ENCODE data around the gene LACC1. TPM values are rescaled to one million over a fixed set of nuclear protein-coding genes. Genes with fewer than 3 reads are reported as not detected.

Gene LACC1
- total and polyA plus RNA-seq, 2 of the 13 experiments (the other 11 are each of a cell fraction or from before 2014, with no cell fraction given) = 0.92 to 1.7 TPM

DNA sequence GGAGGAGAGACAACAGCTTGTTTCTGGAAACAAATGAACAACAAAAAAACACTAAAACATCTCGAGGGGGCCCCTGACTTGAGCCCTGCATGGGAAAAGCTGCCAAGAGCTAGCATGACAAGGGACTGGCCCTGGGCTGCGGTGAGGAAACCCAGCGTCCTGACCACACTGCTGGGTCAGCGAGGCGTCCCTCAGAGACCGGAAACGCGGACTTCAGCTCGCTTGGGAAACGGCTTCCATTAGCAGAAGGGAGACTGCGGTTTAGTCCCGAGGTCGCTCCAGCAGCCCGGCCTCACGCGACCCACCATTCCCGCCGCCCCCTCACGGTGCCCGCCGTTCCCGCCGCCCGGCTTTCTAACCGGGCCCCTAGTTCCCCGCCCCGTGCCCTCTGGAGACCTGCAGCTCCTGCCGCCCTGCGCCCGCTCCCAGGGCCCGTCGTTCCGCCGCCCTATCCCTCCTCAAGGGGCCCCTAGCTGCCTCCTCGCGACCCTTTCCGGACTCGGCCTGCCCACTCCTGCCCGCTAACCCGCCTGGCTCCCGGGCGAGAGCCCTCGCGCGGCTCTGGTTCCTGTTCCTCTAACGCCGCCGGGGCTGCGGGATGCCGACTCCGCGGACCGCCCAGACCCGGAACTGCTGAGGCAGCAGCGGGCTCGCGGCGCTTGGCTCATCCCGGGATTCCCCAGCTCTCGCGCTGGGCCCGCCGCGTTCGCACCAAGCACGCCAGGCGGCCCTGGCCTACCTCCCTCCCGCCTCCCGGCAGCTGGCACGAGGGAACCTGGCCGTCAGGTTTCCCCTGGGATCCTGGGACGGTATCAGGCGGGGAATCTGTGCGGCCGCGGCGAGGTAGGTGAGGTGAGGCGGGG is 581 bp upstream of the LACC1 start, which contains the start of gene CCDC122 (continued):
- TF ChIP-seq MXI1 (IDR thresholded peaks at IDR 0.05; ENCODE audit: borderline replicate concordance, low read depth, low read length) (no peak), BHLHE40 (IDR thresholded peaks at IDR 0.05; ENCODE audit: low read length) (peak; percentile 26; the same call in 1 of the 2 replicates), CC2D1A (CRISPR knock-in tag; IDR thresholded peaks at IDR 0.05) (no peak), FLYWCH1 (CRISPR knock-in tag; IDR thresholded peaks at IDR 0.05) (no peak), IKZF4 (CRISPR knock-in tag; IDR thresholded peaks at IDR 0.05; ENCODE audit: borderline replicate concordance, low read depth, not compliant biosample characterization) (peak; percentile 85), ZNF326 (CRISPR knock-in tag; IDR thresholded peaks at IDR 0.05; ENCODE audit: borderline replicate concordance) (no peak), PRPF4 (IDR thresholded peaks at IDR 0.05; ENCODE audit: low read depth, low read length, poor library complexity, severe bottlenecking) (no peak), ZBTB38 (CRISPR knock-in tag; IDR thresholded peaks at IDR 0.05) (no peak), DNMT3B (CRISPR knock-in tag; conservative IDR thresholded peaks at IDR 0.05) (no peak), TEAD2 (CRISPR knock-in tag; IDR thresholded peaks at IDR 0.05) (peak; percentile 96), SP2 (CRISPR knock-in tag; IDR thresholded peaks at IDR 0.05) (peak; percentile 22; the same call in 1 of the 2 replicates), PHF8 (CRISPR knock-in tag; IDR thresholded peaks at IDR 0.05) (peak; percentile 90), JARID2 (CRISPR knock-in tag; IDR thresholded peaks at IDR 0.05; ENCODE audit: insufficient replicate concordance) (peak; percentile 88), MYNN (CRISPR knock-in tag; IDR thresholded peaks at IDR 0.05; ENCODE audit: low read depth) (no peak), ZNF879 (CRISPR knock-in tag; IDR thresholded peaks at IDR 0.05) (peak; percentile 90; the same call in 1 of the 2 replicates), ZNF501 (CRISPR knock-in tag; IDR thresholded peaks at IDR 0.05) (peak; percentile 80), ZBTB21 (CRISPR knock-in tag; IDR thresholded peaks at IDR 0.05) (no peak), AHR (CRISPR knock-in tag; IDR thresholded peaks at IDR 0.05) (no peak; the same call in 1 of the 2 replicates), MTF2 (CRISPR knock-in tag; IDR thresholded peaks at IDR 0.05; ENCODE audit: borderline replicate concordance) (peak; percentile 65; the same call in 1 of the 2 replicates), ZZZ3 (CRISPR knock-in tag; IDR thresholded peaks at IDR 0.05; ENCODE audit: borderline replicate concordance) (no peak), RBFOX2 (IDR thresholded peaks at IDR 0.05; ENCODE audit: low read depth, low read length) (peak; percentile 95), ATAD3A (CRISPR knock-in tag; IDR thresholded peaks at IDR 0.05) (no peak), ZNF776 (CRISPR knock-in tag; IDR thresholded peaks at IDR 0.05) (peak; percentile 51; the same call in 1 of the 2 replicates), ZNF282 (IDR thresholded peaks at IDR 0.05; ENCODE audit: partially characterized antibody) (no peak)
- TF ChIP-seq, protein P1, sequence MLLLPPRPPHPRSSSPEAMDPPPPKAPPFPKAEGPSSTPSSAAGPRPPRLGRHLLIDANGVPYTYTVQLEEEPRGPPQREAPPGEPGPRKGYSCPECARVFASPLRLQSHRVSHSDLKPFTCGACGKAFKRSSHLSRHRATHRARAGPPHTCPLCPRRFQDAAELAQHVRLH (CRISPR knock-in tag; IDR thresholded peaks at IDR 0.05; ENCODE audit: borderline replicate concordance, low read depth) = 0 out of 2 replicates have a peak, but pooled peaks have one; percentile 41
- TF ChIP-seq, protein P2, sequence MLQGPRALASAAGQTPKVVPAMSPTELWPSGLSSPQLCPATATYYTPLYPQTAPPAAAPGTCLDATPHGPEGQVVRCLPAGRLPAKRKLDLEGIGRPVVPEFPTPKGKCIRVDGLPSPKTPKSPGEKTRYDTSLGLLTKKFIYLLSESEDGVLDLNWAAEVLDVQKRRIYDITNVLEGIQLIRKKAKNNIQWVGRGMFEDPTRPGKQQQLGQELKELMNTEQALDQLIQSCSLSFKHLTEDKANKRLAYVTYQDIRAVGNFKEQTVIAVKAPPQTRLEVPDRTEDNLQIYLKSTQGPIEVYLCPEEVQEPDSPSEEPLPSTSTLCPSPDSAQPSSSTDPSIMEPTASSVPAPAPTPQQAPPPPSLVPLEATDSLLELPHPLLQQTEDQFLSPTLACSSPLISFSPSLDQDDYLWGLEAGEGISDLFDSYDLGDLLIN (CRISPR knock-in tag; IDR thresholded peaks at IDR 0.05; ENCODE audit: borderline replicate concordance) = no peak
- TF ChIP-seq, protein P3, sequence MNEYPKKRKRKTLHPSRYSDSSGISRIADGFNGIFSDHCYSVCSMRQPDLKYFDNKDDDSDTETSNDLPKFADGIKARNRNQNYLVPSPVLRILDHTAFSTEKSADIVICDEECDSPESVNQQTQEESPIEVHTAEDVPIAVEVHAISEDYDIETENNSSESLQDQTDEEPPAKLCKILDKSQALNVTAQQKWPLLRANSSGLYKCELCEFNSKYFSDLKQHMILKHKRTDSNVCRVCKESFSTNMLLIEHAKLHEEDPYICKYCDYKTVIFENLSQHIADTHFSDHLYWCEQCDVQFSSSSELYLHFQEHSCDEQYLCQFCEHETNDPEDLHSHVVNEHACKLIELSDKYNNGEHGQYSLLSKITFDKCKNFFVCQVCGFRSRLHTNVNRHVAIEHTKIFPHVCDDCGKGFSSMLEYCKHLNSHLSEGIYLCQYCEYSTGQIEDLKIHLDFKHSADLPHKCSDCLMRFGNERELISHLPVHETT (CRISPR knock-in tag; conservative IDR thresholded peaks at IDR 0.05) = no peak; the same call in 1 of the 2 replicates
- TF ChIP-seq, protein P4, sequence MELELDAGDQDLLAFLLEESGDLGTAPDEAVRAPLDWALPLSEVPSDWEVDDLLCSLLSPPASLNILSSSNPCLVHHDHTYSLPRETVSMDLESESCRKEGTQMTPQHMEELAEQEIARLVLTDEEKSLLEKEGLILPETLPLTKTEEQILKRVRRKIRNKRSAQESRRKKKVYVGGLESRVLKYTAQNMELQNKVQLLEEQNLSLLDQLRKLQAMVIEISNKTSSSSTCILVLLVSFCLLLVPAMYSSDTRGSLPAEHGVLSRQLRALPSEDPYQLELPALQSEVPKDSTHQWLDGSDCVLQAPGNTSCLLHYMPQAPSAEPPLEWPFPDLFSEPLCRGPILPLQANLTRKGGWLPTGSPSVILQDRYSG (CRISPR knock-in tag; IDR thresholded peaks at IDR 0.05) = 0 out of 2 replicates have a peak, but pooled peaks have one; percentile 72

All from HepG2 (cell line).